ENCODE data around the gene MYRIP. TPM values are rescaled to one million over a fixed set of nuclear protein-coding genes. Genes with fewer than 3 reads are reported as not detected.
"Not testable (repeated sequence)": the region's sequence is repeated elsewhere in the genome, so short reads cannot be mapped to it uniquely, and the experiment has no call there.

Gene MYRIP
- total RNA-seq, 1 donor from 2014 or later, result 0.53 TPM

DNA sequence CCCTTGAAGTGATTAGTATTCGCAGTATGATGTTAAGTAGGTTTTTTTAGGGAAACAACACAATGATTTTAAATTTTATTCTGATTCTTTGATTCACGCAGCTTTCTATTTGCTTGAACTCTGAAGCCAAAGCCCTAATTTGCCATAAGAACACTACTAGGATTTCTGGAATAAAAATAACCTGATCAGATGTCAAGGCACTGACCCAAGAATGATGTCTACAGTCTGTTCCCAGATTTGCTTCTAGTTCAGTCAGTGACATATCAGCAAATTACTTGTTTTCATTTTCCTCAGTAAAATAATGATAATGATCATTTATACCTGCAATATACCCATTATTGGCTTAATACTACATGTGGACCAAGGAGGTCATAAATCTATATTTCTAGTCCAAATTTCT is 320.6 kb downstream of the MYRIP start:
- no peak for DNase-seq (ENCODE audit: extremely low spot score, unreplicated experiment)
- TF ChIP-seq, protein P1, sequence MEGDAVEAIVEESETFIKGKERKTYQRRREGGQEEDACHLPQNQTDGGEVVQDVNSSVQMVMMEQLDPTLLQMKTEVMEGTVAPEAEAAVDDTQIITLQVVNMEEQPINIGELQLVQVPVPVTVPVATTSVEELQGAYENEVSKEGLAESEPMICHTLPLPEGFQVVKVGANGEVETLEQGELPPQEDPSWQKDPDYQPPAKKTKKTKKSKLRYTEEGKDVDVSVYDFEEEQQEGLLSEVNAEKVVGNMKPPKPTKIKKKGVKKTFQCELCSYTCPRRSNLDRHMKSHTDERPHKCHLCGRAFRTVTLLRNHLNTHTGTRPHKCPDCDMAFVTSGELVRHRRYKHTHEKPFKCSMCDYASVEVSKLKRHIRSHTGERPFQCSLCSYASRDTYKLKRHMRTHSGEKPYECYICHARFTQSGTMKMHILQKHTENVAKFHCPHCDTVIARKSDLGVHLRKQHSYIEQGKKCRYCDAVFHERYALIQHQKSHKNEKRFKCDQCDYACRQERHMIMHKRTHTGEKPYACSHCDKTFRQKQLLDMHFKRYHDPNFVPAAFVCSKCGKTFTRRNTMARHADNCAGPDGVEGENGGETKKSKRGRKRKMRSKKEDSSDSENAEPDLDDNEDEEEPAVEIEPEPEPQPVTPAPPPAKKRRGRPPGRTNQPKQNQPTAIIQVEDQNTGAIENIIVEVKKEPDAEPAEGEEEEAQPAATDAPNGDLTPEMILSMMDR (conservative IDR thresholded peaks at IDR 0.05), result no peak
- H3K9me3 Mint-ChIP-seq, result peaks cover 11% of the 10 kb centered on the region
- no peak overlapping the region for H3K4me3 Mint-ChIP-seq
- H3K27ac Mint-ChIP-seq, result no peak overlapping the region
- H3K27me3 Mint-ChIP-seq, result peaks cover 12% of the 10 kb centered on the region
- H3K36me3 Mint-ChIP-seq, result no peaks in the 10 kb centered on the region
- no peaks in the 10 kb centered on the region for H3K4me1 Mint-ChIP-seq (ENCODE audit: unreplicated experiment)

DNA sequence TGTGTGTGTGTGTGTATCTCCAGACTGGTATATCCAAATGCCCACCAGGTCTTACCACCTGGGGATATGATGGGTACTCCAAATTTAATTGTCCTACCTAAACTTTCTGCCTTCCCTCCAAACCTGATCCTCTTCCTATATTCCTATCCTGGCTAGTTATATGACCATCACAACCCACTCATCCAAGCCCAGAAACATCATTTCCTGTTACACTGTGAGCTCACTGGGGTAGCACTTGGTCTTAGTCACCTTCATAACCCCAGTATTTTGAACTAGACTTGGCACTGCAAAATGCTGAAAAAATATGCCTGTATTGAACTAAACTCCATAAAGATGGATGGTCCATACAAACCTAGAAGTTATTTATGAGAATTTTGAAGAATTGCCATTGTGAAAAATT is 321.3 kb downstream of the MYRIP start:
- no peak for DNase-seq (ENCODE audit: extremely low spot score, unreplicated experiment)
- no peaks in the 10 kb centered on the region for H3K4me1 Mint-ChIP-seq (ENCODE audit: unreplicated experiment)
- no peaks in the 10 kb centered on the region for H3K36me3 Mint-ChIP-seq
- peaks cover 13% of the 10 kb centered on the region for H3K9me3 Mint-ChIP-seq
- no peak overlapping the region for H3K27ac Mint-ChIP-seq
- H3K27me3 Mint-ChIP-seq, result peaks cover 8% of the 10 kb centered on the region
- H3K4me3 Mint-ChIP-seq, result no peak overlapping the region
- TF ChIP-seq, protein P1 (conservative IDR thresholded peaks at IDR 0.05), result no peak

DNA sequence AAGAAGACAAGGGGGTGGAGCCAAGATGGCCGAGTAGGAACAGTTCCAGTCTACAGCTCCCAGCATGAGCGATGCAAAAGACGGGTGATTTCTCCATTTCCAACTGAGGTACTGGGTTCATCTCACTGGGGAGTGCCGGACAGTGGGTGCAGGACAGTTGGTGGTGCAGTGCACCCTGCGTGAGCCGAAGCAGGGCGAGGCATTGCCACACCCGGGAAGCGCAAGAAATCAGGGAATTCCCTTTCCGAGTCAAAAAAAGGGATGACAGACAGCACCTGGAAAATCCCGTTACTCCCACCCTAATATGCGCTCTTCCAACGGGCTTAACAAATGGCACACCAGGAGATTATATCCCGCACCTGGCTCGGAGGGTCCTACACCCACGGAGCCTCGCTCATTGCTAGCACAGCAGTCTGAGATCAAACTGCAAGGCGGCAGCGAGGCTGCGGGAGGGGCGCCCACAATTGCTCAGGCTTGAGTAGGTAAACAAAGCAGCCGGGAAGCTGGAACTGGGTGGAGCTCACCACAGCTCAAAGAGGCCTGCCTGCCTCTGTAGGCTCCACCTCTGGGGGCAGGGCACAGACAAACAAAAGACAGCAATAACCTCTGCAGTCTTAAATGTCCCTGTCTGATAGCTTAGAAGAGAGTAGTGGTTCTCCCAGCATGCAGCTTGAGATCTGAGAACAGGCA is 324.6 kb downstream of the MYRIP start:
- not testable (repeated sequence) for H3K4me3 Mint-ChIP-seq; H3K27me3 Mint-ChIP-seq; H3K4me1 Mint-ChIP-seq (ENCODE audit: unreplicated experiment); DNase-seq (ENCODE audit: extremely low spot score, unreplicated experiment); H3K36me3 Mint-ChIP-seq; H3K27ac Mint-ChIP-seq
- H3K9me3 Mint-ChIP-seq, result peaks cover 16% of the 10 kb centered on the region

DNA sequence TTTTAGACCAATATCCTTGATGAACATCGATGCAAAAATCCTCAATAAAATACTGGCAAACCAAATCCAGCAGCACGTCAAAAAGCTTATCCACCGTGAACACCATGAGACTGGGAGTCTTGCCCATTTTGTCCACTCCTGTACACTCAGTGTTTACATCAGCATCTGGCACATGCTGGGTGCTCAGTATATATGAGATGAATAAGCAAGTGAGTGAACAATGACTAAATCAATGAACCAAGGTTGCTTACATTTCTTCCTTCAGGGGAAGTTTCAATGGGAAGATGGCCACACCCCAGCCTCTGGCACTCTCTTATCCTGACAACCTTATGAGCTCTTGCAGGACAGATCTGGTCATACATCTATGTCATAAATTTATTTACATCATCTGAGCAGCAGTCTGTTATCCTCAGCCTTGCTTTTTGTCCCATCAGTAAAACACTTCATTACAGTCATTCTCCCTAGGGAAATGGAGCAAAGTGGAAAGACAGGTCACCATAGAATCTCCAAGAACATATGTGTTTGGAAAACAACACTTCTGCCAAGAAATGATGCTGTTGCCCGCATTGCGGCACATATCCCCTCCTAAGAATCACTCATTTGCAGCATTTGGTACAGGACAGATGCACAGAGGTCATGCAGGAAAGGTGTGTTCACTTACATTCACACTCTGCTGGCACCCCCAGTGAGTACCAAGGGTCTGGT is 328.3 kb downstream of the MYRIP start:
- Mint-ChIP-seq H3K4me1 (ENCODE audit: unreplicated experiment) (no peaks in the 10 kb centered on the region), H3K27ac (no peak overlapping the region), H3K9me3 (peaks cover 18% of the 10 kb centered on the region), H3K36me3 (no peaks in the 10 kb centered on the region), H3K27me3 (peaks cover 2% of the 10 kb centered on the region), H3K4me3 (no peak overlapping the region)
- no peak for DNase-seq (ENCODE audit: extremely low spot score, unreplicated experiment)
- TF ChIP-seq, protein P1 (conservative IDR thresholded peaks at IDR 0.05), result no peak

DNA sequence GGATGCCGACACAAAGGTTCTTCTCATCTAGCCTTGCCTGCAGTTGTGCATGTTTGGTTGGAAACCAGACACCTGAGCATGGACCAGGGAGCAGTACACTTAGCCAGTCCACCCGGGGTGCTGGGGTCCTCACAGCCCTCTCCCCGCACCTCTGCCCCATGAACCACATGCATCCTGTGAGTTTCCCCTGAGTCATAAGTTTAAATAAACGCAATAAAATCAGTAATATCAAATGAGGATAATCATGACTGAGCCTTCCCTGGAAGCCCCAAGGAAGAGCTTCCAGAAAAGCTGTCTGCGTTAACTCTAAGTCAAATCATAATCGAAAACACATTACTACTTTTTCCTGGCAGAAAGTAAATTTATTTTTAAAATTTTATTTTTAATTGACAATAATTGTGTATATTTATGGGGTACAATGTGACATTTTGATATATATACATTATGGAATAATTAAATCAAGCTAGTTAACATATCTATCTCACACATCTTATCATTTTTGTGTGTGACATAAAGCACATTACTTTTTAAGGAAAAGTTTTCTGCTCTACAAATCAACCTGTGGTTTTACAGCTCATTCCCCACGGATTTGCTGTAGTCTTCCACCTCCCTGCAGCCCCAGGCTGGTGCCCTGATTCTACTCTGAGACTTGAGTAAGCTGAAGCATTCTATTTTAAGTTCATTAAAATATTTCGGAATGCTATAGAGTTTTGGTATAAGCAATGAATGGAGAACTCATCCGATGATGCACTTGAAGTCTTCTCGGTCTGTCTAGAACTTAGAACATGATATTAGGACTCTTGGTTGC is 334.1 kb downstream of the MYRIP start:
- H3K27ac Mint-ChIP-seq, result no peak overlapping the region
- TF ChIP-seq, protein P1 (conservative IDR thresholded peaks at IDR 0.05), result no peak
- no peak overlapping the region for H3K4me3 Mint-ChIP-seq
- H3K36me3 Mint-ChIP-seq, result no peaks in the 10 kb centered on the region
- no peak for DNase-seq (ENCODE audit: extremely low spot score, unreplicated experiment)
- H3K27me3 Mint-ChIP-seq, result peaks cover 14% of the 10 kb centered on the region
- H3K4me1 Mint-ChIP-seq (ENCODE audit: unreplicated experiment), result no peaks in the 10 kb centered on the region
- peaks cover 3% of the 10 kb centered on the region for H3K9me3 Mint-ChIP-seq

DNA sequence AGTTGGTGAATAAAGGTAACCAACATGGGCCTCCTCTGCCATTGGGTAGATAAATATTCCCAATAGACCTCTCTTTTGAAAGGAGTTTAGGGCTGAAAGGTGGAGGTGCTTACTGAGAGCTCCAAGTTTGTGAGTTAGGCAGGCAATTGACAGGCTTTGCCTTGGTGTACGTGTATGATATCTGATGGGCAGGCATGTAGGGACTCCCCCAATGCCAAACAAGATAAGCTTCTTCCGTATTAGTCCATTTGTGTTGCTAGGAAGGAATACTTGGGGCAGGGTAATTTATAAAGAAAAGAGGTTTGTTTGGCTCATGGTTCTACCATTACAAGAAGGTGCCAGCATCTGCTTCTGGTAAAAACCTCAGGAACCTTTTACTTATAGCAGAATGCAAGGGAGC is 339.4 kb downstream of the MYRIP start:
- no peak for DNase-seq (ENCODE audit: extremely low spot score, unreplicated experiment)
- TF ChIP-seq, protein P1 (conservative IDR thresholded peaks at IDR 0.05), result no peak
- H3K36me3 Mint-ChIP-seq, result no peaks in the 10 kb centered on the region
- H3K4me3 Mint-ChIP-seq, result no peak overlapping the region
- H3K9me3 Mint-ChIP-seq, result no peaks in the 10 kb centered on the region
- H3K4me1 Mint-ChIP-seq (ENCODE audit: unreplicated experiment), result no peaks in the 10 kb centered on the region
- H3K27ac Mint-ChIP-seq, result no peak overlapping the region
- H3K27me3 Mint-ChIP-seq, result peaks cover 9% of the 10 kb centered on the region

Measured in type B pancreatic cell (in vitro differentiated cells).